NCI-H187 treated with DMSO at 0.1 percent for 48 hours (cell line): ENCODE measurements around the gene SIGLEC7.
"Not testable (repeated sequence)": the region's sequence is repeated elsewhere in the genome, so short reads cannot be mapped to it uniquely, and the experiment has no call there.

Experiments used
- DNase-seq: peaks from one replicate; lab custom pipeline; 2025; lab: John Stamatoyannopoulos, UW

SIGLEC7 gene

GRCh38 chr19:51139299-51140014, 2.6 kb upstream of the SIGLEC7 start:
- DNase-seq: no peak

DNA sequence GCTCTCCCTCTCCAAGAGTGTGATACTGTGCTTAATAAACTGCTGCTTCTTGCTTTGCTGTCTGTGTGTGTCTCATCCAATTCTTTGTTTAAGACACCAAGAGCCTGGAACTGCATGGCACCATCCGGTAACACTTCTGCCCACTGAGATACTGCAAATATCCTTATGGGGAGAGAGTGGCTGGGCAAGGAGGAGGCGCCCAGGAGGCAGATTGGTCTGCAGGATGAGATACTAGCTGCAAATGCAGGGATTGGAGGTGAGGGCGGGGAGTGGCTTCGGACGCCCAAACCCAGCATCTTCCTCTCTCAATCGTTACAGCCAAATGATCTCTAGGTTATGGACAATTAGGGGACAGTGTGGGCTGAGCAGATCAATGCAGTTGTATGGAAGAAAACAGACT, 1.7 kb upstream of the SIGLEC7 start:
- DNase-seq: no peak

DNA sequence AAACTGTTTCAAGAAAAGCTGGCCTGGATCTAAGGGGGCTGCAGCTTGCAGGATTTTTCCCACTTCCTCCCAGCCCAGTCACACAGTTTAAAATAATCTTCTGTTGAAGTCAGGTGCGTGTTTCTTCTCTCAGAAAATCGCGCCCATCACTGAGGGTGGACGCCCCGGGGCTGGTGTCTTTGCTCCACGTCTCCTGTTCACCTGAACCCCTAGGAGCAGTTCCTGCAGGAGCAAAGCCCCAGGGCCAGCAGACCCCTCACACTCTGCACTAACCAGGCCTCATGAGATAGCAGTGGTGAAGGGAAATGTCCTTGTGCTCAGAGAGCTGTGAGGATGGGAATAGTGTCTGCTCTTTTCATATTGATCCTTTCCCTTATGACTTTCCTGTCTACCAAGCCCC, 920 bp upstream of the SIGLEC7 start:
- no peak for DNase-seq

GRCh38 chr19:51142809-51143475, 841 bp downstream of the SIGLEC7 start:
- not testable (repeated sequence) for DNase-seq

DNA sequence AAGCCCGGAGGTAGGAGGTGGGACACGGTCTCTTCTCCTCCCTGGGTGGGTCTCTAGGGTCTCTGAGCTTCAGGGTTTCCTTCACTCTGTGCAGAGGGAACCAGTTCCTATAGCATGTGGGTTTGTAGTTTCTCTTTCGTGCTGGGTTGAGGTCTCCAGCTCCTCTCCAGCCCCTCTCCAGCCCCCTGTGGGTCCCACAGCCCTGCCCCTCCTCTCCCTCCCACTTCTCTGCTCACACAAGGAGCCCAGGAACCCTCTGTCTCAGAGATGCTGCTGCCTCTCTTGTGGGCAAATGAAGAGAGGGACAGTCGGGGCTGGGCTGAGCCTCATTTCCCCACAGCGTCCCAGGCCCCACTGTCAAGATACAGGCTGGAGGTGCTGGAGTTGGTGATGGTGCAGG, 1.4 kb downstream of the SIGLEC7 start:
- no peak for DNase-seq

DNA sequence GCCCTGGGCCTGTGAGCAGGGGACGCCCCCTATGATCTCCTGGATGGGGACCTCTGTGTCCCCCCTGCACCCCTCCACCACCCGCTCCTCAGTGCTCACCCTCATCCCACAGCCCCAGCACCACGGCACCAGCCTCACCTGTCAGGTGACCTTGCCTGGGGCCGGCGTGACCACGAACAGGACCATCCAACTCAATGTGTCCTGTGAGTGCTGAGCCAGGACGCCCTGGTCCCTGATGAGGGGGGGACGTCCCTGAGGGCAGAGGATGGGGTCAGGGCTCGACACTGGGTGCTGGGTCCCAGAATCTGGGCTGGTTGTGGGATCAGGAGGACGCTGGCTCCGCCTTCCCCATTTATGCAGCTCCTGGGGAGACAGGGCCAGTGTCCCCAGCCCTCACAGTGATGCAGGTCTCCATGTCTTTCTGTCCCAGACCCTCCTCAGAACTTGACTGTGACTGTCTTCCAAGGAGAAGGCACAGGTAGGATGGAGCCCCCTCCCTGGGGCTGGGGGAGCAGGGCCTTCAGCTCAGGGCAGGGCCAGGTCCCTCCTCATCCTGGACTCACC, 2.5 kb downstream of the SIGLEC7 start:
- DNase-seq: no peak

DNA sequence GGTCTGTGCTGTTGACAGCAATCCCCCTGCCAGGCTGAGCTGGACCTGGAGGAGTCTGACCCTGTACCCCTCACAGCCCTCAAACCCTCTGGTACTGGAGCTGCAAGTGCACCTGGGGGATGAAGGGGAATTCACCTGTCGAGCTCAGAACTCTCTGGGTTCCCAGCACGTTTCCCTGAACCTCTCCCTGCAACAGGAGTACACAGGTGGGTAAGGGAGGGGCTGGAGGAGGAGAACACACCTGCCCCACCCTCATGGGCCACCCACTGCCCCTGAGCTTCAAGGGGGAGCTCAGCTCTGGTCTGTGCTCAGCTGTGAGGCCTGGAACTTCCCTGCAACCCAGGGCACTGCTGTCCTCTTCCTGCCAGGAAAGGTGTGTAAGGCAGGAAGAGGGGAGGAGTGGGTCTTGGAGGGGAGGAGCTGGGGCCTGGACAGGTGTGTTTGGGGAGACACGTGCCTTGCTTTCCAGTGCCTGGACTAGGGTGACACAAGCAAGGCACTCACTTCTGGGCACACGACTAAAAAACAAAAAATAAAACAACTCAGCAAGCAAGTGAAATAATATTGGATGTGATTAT, 3.9 kb downstream of the SIGLEC7 start:
- DNase-seq: no peak

- DNase-seq: no peak
Observed at GRCh38 chr19:51146751-51147150, 4.7 kb downstream of the SIGLEC7 start.

GRCh38 chr19:51147663-51148062, 5.6 kb downstream of the SIGLEC7 start:
- no peak for DNase-seq

DNA sequence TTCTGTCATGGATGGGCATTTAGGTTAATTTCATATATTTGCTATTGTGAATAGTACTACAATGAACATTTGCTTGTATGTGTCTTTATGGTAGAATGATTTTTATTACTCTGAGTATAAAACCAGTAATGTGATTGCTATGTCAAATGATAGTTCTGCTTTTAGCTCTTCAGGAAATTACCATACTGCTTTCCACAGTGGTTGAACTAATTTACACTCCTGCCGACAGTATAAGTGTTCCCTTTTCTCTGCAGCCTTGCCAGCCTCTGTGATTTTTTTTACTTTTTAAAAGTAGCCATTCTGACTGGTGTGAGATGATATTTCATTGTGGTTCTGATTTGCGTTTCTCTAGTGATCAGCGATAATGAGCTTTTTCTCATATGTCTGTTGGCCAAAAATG, 6.5 kb downstream of the SIGLEC7 start:
- DNase-seq: no peak

GRCh38 chr19:51150627-51151026, 8.5 kb downstream of the SIGLEC7 start:
- no peak for DNase-seq

DNA sequence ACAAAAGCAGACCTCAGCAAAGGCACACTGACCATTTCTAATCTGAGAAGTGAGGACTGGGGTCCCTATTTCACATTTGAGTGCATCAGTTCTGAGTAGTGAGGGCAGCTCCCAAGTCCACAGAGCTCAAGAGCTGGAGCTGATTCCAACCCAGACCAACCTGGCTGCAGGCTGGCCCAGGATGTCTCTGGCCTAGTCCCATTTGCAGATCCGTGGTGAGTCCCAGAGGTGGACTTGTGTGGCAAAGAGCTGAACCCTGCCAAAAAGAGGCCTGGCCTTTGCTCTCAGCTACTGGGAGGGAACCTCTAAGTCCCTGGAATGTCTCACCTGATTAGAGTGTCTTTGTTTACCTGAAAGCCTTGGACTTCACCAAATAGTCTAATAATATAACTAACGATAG, 14.6 kb downstream of the SIGLEC7 start:
- DNase-seq: no peak

- no peak for DNase-seq
Observed at GRCh38 chr19:51157265-51157664, 15.2 kb downstream of the SIGLEC7 start.

GRCh38 chr19:51158474-51159129, 16.5 kb downstream of the SIGLEC7 start:
- DNase-seq: no peak

GRCh38 chr19:51159656-51160055, 17.6 kb downstream of the SIGLEC7 start:
- DNase-seq: no peak

DNA sequence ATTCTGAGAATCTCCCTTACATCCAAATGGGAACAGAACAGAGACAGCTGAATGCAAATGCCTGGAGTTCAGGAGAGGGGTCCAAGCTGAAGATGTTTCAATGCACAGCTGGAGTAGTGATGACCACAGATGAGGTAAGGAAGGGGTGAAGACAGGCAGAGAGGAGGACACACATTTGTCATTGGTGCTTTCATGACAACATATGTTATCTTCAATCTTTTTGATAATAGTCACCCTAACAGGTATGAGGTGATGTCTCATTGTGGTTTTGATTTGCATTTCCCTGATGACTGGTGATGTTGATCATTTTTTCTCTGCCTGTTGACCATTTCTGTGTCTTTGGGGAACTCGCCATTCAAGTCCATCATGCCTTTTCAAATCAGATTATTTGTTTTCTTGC, 19.2 kb downstream of the SIGLEC7 start:
- no peak for DNase-seq

- DNase-seq: no peak
Observed at GRCh38 chr19:51161867-51162496, 19.9 kb downstream of the SIGLEC7 start.

- DNase-seq: no peak
Observed at GRCh38 chr19:51163257-51163656, 21.2 kb downstream of the SIGLEC7 start.

GRCh38 chr19:51164215-51164614, 22.1 kb downstream of the SIGLEC7 start:
- no peak for DNase-seq

DNA sequence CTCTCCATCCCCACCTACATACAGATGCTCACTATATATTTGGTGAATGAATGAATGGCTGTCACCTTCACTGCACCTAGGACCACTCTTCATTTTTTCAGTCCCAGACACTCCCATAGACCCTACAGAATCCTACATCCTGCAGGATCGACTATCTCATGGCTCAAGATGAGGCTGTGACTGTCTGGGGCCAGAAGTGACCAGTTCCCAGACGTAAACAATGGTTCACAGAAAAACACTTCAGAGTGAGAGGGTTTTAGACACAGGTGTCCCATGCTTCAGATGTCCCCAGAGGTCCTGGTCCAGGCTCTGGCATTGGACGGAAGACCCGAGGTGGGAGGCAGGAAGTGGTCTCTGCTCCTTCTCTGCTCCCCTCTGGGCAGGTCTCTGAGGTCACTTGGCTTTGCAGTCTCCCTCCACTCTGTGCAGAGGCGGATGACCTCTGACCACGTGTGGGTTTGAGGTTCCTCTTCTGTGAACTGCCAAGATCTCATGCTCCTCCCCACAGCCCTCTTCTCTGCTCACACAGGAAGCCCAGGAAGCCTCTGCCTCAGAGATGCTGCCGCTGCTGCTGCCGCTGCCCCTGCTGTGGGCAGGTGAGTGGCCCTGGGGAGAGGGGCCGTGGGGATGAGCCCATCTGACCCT, 24.9 kb downstream of the SIGLEC7 start:
- no peak for DNase-seq

GRCh38 chr19:51168564-51169282, 26.6 kb downstream of the SIGLEC7 start:
- no peak for DNase-seq
